CD4-positive, alpha-beta T cell treated with Interleukin-17A for 1 hour (primary cell): ENCODE data around the gene LY86.

Source experiments
- DNase-seq: peaks from one replicate; pipeline ENCODE4 v3.0.0-alpha.2; 2020

The LY86 gene

DNA sequence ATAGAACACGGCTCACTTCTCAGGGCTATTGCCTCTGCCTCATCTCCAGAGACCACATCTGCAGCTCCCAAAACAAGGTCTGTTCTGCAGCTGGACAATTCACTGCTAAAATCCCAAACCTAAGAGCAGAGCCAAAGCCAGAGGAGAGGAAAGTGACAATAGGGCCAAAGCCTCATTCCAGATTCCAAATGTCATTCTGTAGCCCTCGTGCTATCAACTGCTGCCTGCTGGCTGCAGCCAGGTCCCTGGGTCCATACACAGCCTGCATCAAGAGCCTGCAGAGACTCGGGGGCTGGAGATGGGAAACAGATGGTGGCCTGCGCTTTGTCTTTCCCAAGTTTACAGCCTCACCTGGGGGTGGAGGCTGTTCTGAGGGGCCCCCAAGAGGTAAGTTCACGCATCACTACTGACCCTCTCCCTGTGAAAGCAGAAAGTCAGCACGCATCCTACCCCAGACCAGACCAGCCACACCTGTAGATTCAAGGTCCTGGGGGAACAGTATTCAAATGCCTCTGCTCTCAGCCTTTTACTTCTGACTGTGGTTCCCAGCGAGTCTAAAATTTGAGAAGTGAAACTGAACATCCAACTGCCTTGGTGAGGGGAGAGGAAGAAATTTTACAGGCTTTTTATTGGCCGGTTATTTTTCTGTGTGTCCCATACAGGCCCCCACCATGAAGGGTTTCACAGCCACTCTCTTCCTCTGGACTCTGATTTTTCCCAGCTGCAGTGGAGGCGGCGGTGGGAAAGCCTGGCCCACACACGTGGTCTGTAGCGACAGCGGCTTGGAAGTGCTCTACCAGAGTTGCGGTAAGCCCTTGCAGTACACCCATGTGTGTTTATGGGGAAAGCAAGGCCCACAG is at the start of gene LY86:
LY86 (plus strand) TSS at position 657 of the 860 bp plus-strand sequence; CDS start at position 672, 15 bp downstream.
- DNase-seq: no peak

GRCh38 chr6:6539036-6539435 is 49.5 kb upstream of the LY86 start:
- no peak for DNase-seq

- DNase-seq: no peak
These were observed 46.2 kb upstream of the LY86 start for GRCh38 chr6:6542357-6542756.

- no peak for DNase-seq
These were observed 45.2 kb upstream of the LY86 start for GRCh38 chr6:6543181-6543879.

DNA sequence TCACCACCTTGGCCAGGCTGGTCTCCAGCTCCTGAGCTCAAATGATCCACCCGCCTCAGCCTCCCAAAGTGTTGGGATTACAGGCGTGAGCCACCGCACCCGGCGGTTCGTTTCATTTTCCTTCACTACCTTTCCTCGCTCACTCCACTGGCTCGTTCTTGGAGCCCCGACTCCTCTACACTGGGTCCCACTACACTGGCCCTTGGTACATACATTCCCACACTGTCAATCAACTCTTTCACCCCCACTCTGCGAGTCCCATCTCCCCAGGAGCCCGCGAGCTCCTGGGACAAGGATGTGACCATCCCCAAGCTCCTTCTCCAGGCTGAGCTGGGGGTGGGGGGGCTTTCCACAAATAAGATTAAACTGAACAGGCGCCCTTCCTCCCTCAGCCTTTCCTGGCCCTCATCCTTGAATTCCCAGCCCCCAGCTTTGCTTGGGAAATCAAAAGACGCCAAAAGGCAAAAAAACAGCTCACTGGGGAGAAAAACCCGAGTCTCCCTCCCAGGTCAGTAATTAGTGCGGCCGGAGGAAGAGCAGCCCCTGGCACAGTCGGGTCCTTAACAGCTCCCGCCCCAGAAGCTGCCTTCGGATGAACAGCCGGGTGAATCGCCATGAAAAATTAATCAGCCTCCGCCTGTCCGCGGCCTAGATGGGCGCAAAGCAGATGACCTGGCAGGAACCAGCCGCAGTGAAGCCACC is 42.8 kb upstream of the LY86 start:
- no peak for DNase-seq

DNA sequence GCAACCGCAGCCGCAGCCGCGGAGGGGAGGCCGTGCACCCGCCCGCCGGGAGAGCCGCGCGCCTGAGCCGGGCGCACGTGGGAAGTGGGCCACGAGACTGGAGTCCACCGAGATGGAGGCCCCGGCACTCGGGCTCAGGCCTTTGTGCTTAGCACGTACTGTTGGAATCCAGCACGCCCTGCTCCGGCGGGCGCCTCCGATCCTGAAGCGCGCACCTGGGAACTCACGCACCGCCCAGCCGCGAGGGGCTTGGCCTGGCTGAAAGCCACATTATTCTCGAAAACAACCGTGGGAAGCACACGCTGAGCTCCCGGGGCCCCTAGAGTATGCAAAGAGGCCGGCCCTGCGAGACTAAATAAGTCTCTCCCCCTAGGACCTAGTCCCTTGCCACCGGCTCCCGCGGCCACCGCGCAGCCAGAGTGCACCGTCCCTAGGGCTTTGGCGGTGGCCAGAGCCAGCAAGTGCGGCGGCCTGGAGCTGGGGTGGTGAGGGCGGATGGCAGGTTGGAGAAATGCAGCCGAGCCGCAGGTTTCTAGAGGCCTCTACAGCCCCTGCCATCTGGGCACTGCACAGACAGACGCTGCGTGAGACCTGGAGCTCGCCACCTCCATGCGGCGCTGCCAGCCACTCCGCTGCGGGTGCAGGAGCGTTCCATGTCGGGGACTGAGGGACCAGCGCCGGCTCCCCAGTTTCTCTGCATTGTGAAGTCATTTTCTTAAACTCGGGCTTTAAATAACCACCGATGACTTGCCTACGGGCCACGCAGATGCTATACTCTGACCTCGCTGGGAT is 42.0 kb upstream of the LY86 start:
- no peak for DNase-seq

DNA sequence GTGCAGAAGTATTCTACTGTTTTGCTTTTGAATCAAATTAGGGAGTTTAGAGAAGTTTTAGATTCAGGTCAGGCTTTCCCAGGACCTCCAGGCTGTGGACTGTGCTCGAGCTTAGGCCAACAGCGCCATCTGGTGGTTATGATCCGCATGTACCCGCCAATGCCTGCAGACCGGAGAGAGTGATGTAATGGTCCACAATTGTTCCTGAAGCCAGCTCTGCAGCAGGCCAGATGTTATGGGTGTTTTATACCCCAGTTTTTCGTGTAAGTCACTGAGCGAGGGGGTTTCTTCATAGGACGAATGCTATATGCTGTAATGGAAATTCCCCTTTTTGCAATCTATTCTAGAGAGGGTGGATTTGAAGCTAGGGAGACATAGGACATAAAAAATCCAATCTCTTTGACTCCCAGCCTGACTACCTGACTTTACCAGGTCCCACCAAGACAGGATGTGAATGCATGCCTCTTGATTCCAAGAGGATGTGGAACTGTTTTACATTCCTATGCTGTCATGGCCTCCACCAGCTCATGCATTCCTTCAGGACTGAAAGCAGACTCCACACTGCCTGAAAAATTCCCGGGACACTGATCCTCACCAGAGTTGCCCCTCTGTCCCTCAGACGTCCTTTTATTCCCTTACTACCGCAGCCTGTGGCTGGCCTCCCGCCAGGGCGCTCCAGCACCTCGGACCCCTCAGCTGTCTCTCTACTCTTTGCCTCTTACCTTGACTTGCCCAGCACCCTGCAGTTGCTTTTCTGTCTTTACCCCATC is 41.2 kb upstream of the LY86 start:
- peak; percentile 79 for DNase-seq

GRCh38 chr6:6556161-6556737 is 32.3 kb upstream of the LY86 start:
- no peak for DNase-seq

DNA sequence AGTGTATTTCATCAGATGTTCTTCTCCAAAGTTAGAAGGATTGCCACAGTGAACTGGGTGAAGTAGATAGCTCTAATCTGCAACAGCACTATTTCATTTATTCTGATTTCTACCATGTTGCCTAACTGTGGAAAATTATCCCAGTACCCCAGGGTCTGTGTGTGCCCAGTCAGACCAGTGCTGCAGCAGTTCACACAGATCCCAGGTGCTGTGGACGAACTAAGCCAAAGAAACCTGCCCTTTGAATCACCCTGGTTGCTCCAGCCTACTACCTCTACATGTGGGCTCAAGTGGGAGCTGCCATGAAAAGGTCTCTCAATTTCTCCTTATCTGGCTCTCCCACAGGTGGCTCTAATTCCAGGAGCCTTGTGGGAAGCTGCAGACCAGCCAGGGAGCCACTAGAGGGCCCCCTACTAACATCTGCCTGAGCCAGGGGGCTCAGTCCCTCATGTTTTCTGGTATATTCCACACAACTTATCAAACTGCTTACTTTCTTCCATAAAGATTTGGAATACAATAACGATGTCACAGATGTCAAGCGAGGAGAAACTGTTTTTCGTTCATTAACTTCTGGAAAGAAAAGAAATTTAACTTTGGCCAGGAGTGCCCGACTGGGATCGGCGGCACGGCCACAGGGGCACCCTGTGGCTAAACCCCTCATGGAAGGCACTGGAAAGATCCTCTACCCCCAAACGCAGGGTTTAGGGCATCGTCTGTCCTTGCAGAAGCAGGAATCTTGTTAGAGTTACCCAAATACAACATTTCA is 31.6 kb upstream of the LY86 start:
- DNase-seq: peak; percentile 41

DNA sequence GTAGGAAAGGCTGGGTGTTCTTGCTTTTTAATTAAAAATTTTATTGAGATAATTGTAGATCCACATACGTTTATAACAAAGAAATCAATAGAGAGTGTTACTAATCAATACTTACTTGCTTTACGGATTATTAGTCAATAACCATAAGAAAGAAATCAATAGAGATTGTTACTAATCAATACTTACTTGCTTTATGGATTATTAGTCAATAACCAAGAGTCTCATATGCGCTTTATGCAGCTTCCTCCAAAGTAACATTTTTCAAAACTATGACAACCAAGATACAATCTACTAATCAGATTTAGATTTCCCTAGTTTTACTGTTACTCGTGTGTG is 31.0 kb upstream of the LY86 start:
- no peak for DNase-seq

DNA sequence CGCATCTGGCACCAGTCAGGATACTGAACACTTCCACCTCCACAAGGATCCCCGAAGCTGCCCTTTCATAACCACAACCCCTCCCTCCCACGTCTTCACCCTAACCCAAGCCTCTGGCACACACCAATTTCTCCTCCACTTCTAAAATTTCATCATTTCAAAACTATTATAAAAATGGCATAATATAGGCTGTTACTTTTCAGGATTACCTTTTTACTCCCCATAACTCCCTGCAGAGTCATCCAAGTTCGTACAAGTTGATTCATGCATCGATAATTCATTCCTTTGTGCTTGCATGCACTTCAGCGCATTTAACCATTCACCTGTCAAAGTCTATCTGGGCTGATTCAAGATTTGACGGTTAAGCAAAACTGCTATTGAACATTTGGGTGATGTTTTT is 30.6 kb upstream of the LY86 start:
- no peak for DNase-seq

DNA sequence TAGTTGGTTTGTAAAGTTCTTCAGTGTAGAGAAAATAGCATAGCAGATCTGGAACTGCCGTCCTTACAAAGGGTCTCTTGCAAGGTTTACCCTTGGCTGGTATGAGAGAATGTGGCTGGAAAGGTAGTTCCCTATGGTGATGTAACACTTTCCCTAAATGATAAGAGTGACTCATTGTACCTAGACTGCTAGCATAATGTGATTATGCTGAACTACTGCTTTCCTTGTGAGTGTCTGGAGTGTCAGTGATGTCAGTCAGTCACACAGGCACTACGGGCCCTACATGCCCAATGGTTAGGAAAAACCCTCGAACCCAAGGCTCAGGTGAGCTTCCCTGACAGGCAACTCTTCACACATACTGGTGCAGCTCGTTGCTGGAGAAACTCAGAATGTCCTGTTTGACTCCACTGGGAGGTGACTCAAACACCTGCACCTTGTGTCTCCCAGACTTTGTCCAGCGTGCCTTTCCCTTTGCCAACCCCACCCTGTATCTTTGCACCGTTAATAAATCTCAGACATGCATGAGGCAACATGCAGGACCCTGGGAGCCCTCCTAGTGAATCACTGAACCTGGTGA is 28.4 kb upstream of the LY86 start:
- DNase-seq: no peak

GRCh38 chr6:6560909-6561308 is 27.6 kb upstream of the LY86 start:
- DNase-seq: no peak

GRCh38 chr6:6564154-6564553 is 24.4 kb upstream of the LY86 start:
- DNase-seq: no peak

DNA sequence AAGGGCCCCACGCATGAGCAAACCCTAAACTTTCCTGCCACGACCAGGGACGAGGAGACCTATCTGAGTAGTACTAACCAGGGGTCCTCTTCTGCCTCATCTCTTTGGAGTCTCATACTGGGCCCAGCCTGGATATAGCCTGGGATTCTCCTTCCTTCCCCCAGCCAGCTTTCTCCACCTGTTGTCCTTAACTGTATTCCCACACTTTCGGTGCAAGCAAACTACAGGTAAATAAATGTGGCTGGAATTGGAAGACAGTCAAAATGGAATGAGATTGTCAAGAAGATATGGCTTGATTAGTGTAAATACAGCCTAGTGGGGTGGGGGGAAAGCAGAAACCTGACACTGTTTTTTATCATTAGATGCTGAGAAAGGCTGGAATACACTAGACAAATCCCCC is 23.5 kb upstream of the LY86 start:
- DNase-seq: no peak

DNA sequence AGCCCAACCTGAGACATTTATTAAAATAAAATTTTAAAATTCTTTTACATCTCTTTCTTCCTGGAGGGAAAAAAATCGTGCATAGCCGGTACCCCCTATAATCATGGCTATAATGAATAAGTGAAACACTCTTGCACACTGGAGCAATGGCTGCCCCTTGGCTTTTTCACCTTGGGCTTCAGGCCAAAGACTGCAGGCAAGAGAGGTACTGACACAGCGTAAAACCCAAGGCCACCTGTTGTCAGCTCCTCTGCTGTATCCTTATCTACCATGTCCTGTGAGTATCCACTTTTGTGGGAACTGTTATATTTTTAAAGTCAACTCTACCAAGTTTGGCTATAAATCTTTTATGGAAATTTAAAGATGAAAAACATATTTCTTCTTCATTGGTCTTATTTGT is 23.0 kb upstream of the LY86 start:
- DNase-seq: no peak

DNA sequence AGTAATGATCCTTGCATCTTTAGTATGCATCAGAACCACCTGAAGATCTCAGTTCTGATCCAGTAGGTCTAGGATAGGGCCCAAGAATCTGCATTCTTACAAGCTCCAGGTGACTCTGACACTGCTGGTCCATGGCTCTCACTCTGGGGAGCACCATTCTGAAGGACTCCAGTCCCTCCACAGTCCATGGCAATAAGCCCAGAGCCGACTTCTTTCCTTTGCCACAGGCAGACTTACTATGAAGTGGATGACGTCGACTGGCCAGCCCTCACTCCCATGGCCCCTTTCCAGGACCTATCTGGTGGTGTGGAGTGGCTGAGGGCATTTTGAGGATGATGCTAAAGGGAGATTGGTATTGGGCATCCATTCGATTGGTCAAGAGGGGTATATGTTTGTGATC is 21.8 kb upstream of the LY86 start:
- DNase-seq: no peak

DNA sequence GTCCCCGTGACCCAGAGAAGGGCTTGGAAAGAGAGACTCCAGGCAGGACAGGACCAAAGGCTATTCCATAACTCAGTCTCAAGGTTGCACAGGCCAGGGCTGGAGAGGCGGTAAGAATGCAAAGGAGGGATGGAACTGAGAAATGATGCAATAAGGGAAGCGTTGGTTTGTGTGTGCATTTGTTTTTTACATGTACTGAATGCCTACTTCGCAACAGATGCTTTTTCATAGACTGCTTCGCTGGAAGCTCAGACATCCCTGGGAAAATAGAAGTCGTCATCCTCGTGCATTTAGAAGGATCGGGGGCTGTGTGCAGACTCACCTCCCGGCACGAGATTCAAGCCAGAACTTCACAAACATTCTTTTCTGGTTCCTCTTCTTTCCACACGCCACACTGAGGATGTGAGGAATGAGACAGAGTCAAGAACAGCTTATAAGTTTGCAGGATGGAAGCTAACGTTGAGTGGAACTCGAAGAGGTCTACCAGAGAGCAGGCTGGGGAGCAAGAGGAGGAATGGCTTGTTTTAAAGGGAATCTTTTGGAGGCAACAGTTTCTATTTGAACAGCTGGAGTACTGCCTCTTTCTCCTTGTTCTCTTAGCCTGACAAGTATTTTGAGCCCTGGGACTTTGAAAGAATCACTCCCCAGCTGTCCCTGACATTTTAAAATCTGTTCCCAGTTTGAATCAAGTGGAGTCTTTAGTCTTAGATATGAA is 19.3 kb upstream of the LY86 start:
- no peak for DNase-seq

DNA sequence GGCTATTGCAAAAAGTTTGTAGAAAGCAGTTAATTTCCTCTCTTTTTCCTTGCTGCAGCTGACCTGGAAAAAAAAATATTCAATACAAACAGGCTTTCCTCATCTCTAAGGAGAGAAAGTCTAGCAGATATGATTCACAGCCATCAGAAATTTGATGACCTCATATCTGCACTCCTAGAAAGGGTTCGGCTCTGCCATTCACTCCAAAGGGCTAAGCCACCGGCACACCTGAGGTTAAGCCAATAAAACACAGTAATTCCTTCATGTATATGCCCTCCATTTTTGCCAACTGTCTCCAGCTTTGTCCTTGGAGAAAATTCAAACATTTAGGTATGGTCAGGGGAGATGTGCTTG is 18.7 kb upstream of the LY86 start:
- DNase-seq: no peak
